T-helper 17 cell (primary cell): Measurements from ENCODE around the gene CYP2A6. TPM values are rescaled to one million over a fixed set of nuclear protein-coding genes. Genes with fewer than 3 reads are reported as not detected.
A peak's percentile ranks its signal among the peaks of the same experiment; 100 is the strongest.

ENCODE experiments used
- ATAC-seq: fragments of 150-1000 bp; cut with Tn5 transposase; 2 replicates; pipeline ENCODE4 v1.10.0; 2021; ENCODE audit warnings: mild to moderate bottlenecking, moderate library complexity
- DNase-seq, 3 donors: peaks; one replicate each; pipeline versions ENCODE4 v3.0.0 to v3.0.0-alpha.2; 2020 to 2021
- H3K9me3 ChIP-seq: one replicate; pipeline ENCODE4 v1.7.0; 2013; ENCODE audit warnings: low read length, mild to moderate bottlenecking; ENCODE audit not compliant: control insufficient read depth, poor library complexity, severe bottlenecking
- H3K27ac Mint-ChIP-seq: one replicate; pipeline ENCODE4 v1.8.0; 2022; ENCODE audit warnings: mild to moderate bottlenecking, moderate library complexity, mixed read lengths
- H3K27me3 Mint-ChIP-seq: one replicate; pipeline ENCODE4 v1.8.0; 2022; ENCODE audit warnings: mixed read lengths
- H3K36me3 Mint-ChIP-seq: one replicate; pipeline ENCODE4 v1.8.0; 2022; ENCODE audit warnings: low read depth, mixed read lengths
- H3K4me1 Mint-ChIP-seq: one replicate; pipeline ENCODE4 v1.8.0; 2022; ENCODE audit warnings: mild to moderate bottlenecking, mixed read lengths
- H3K4me3 Mint-ChIP-seq: one replicate; pipeline ENCODE4 v1.8.0; 2022; ENCODE audit warnings: mild to moderate bottlenecking, moderate library complexity, mixed read lengths
- total RNA-seq, 4 donors: library from RNA in 2 of 4; stranded (reverse) in 2 of 4; gene quantifications; one replicate each; pipeline ENCODE4 v1.2.3 and lab custom pipeline; 2022 to 2026

The CYP2A6 gene
- total RNA-seq, 2 donors from 2014 or later, result not detected

GRCh38 chr19:40807147-40808020, 42.9 kb downstream of the CYP2A6 start:
- Mint-ChIP-seq H3K27ac (peak overlapping the region; percentile 98), H3K4me3 (peak overlapping the region; percentile 98), H3K36me3 (peaks cover 4% of the 10 kb centered on the region), H3K27me3 (no peaks in the 10 kb centered on the region), H3K4me1 (peaks cover 77% of the 10 kb centered on the region)
- no peaks in the 10 kb centered on the region for H3K9me3 ChIP-seq
- DNase-seq (no peak), ATAC-seq (no peak)

GRCh38 chr19:40806423-40807146, 43.7 kb downstream of the CYP2A6 start:
- H3K9me3 ChIP-seq, result no peaks in the 10 kb centered on the region
- Mint-ChIP-seq H3K27me3 (no peaks in the 10 kb centered on the region), H3K4me3 (peak overlapping the region; percentile 98), H3K4me1 (peaks cover 80% of the 10 kb centered on the region), H3K36me3 (peaks cover 6% of the 10 kb centered on the region), H3K27ac (peak overlapping the region; percentile 98)
- ATAC-seq (peak; percentile 59), DNase-seq (peak; percentile 65 to 75 (median 72))

GRCh38 chr19:40805258-40805868, 44.9 kb downstream of the CYP2A6 start:
- Mint-ChIP-seq H3K36me3 (peaks cover 10% of the 10 kb centered on the region), H3K4me3 (peak overlapping the region; percentile 98), H3K4me1 (peaks cover 76% of the 10 kb centered on the region), H3K27ac (peak overlapping the region; percentile 98), H3K27me3 (no peaks in the 10 kb centered on the region)
- H3K9me3 ChIP-seq, result no peaks in the 10 kb centered on the region
- ATAC-seq, result peak; percentile 7
- peak in 1 of 3 donors; percentile 35 for DNase-seq

- no peak for DNase-seq
- no peaks in the 10 kb centered on the region for H3K9me3 ChIP-seq
- no peak for ATAC-seq
- Mint-ChIP-seq H3K4me1 (peaks cover 77% of the 10 kb centered on the region), H3K36me3 (peaks cover 15% of the 10 kb centered on the region), H3K4me3 (peak overlapping the region; percentile 98), H3K27me3 (no peaks in the 10 kb centered on the region), H3K27ac (peak overlapping the region; percentile 98)
Measured at GRCh38 chr19:40804783-40805242, 45.4 kb downstream of the CYP2A6 start.

- peak overlapping the region; percentile 98 for H3K27ac Mint-ChIP-seq
- H3K27me3 Mint-ChIP-seq, result no peaks in the 10 kb centered on the region
- peak; percentile 38 to 57 (median 46) for DNase-seq
- ATAC-seq, result peak; percentile 59
- H3K36me3 Mint-ChIP-seq, result peaks cover 16% of the 10 kb centered on the region
- H3K4me1 Mint-ChIP-seq, result peaks cover 76% of the 10 kb centered on the region
- H3K4me3 Mint-ChIP-seq, result peak overlapping the region; percentile 98
- no peaks in the 10 kb centered on the region for H3K9me3 ChIP-seq
Measured at GRCh38 chr19:40803857-40804782, 46.1 kb downstream of the CYP2A6 start.

- H3K9me3 ChIP-seq, result no peaks in the 10 kb centered on the region
- Mint-ChIP-seq H3K27me3 (no peaks in the 10 kb centered on the region), H3K27ac (peak overlapping the region; percentile 98), H3K4me1 (peaks cover 77% of the 10 kb centered on the region), H3K36me3 (peaks cover 16% of the 10 kb centered on the region), H3K4me3 (peak overlapping the region; percentile 98)
- ATAC-seq, result no peak
- DNase-seq, result no peak
Measured at GRCh38 chr19:40803170-40803856, 46.9 kb downstream of the CYP2A6 start.

- H3K9me3 ChIP-seq, result no peaks in the 10 kb centered on the region
- no peaks in the 10 kb centered on the region for H3K27me3 Mint-ChIP-seq
- peaks cover 12% of the 10 kb centered on the region for H3K36me3 Mint-ChIP-seq
- ATAC-seq (no peak), DNase-seq (no peak)
- peak overlapping the region; percentile 98 for H3K4me3 Mint-ChIP-seq
- peaks cover 74% of the 10 kb centered on the region for H3K4me1 Mint-ChIP-seq
- H3K27ac Mint-ChIP-seq, result peak overlapping the region; percentile 98
Measured at GRCh38 chr19:40802300-40803169, 47.7 kb downstream of the CYP2A6 start.

GRCh38 chr19:40801426-40802299, 48.6 kb downstream of the CYP2A6 start:
- H3K9me3 ChIP-seq, result no peaks in the 10 kb centered on the region
- DNase-seq (no peak), ATAC-seq (no peak)
- peak overlapping the region; percentile 98 for H3K27ac Mint-ChIP-seq
- H3K36me3 Mint-ChIP-seq, result peaks cover 12% of the 10 kb centered on the region
- H3K4me3 Mint-ChIP-seq, result peak overlapping the region; percentile 98
- H3K27me3 Mint-ChIP-seq, result no peaks in the 10 kb centered on the region
- peaks cover 69% of the 10 kb centered on the region for H3K4me1 Mint-ChIP-seq

GRCh38 chr19:40800997-40801377, 49.3 kb downstream of the CYP2A6 start:
- no peaks in the 10 kb centered on the region for H3K27me3 Mint-ChIP-seq
- peak overlapping the region; percentile 98 for H3K27ac Mint-ChIP-seq
- peaks cover 63% of the 10 kb centered on the region for H3K4me1 Mint-ChIP-seq

GRCh38 chr19:40800339-40800996, 49.8 kb downstream of the CYP2A6 start:
- no peak for DNase-seq
- Mint-ChIP-seq H3K36me3 (peaks cover 12% of the 10 kb centered on the region), H3K4me1 (peaks cover 60% of the 10 kb centered on the region), H3K4me3 (peak overlapping the region; percentile 98), H3K27me3 (no peaks in the 10 kb centered on the region), H3K27ac (peak overlapping the region; percentile 98)
- ATAC-seq, result no peak
- H3K9me3 ChIP-seq, result no peaks in the 10 kb centered on the region

More at GRCh38 chr19:40800997-40801377, 49.3 kb downstream of the CYP2A6 start:
- Mint-ChIP-seq H3K36me3 (peaks cover 12% of the 10 kb centered on the region), H3K4me3 (peak overlapping the region; percentile 98)
- ATAC-seq, result no peak
- no peaks in the 10 kb centered on the region for H3K9me3 ChIP-seq
- no peak for DNase-seq
